GM12878 (cell line): ENCODE data around the gene ZNF420. TPM values are rescaled to one million over a fixed set of nuclear protein-coding genes. Genes with fewer than 3 reads are reported as not detected.

ENCODE experiments used
- ATAC-seq: fragments of 200-7000 bp; cut with Tn5 transposase; 3 replicates; pipeline ENCODE4 v1.9.1; 2020; ENCODE audit warnings: mild to moderate bottlenecking, moderate library complexity
- BruUV-seq: library from RNA; stranded (reverse); fragments of 400-500 nt; replicated peaks from 2 replicates; lab custom pipeline; 2021; lab: Mats Ljungman, UMichigan
- CTCF ChIA-PET: fragments of 300-600 bp; sonication (Branson Sonifier 250); formaldehyde crosslinking; extraction: SDS; loops from one replicate; lab custom pipeline; 2021; ENCODE audit warnings: inconsistent platforms; lab: Yijun Ruan, JAX
- POLR2A ChIA-PET: fragments of 350-600 bp; formaldehyde crosslinking; extraction: SDS; loops from one replicate; lab custom pipeline; 2021; ENCODE audit warnings: inconsistent platforms; lab: Charles Lee
- RAD21 ChIA-PET: fragments of 300-600 bp; sonication (Branson Sonifier 250); formaldehyde crosslinking; loops from one replicate; lab custom pipeline; 2023; ENCODE audit warnings: antibody characterized with exemption; ENCODE audit not compliant: unreplicated experiment; lab: Charles Lee
- SMC1A ChIA-PET: fragments of 300-600 bp; sonication (Branson Sonifier 250); formaldehyde crosslinking; loops from one replicate; lab custom pipeline; 2023; ENCODE audit not compliant: unreplicated experiment, uncharacterized antibody; lab: Charles Lee
- DNase-seq: peaks from one replicate; pipeline ENCODE4 v3.0.0-alpha.2; 2011; ENCODE audit warnings: low read depth, low spot score
- FAIRE-seq: peaks from 3 replicates; lab custom pipeline; 2011; peaks lifted over from hg19 to GRCh38; lab: Jason Lieb, UNC
- H2AFZ ChIP-seq: 2 replicates; pipeline ENCODE4 v1.6.0; 2011; ENCODE audit warnings: low read depth, low read length, control low read depth; ENCODE audit not compliant: control insufficient read depth
- H3K27ac ChIP-seq: 2 replicates; pipeline ENCODE4 v1.5.1; 2011; ENCODE audit warnings: control low read depth; ENCODE audit not compliant: control insufficient read depth, insufficient read depth
- H3K27me3 ChIP-seq, 2 experiments: replicated peaks in 1 of 2; 2 replicates each; pipeline versions ENCODE4 v1.6.0 to v1.6.1; 2011; ENCODE audit warnings: low read length in 1 of 2; ENCODE audit not compliant: control insufficient read depth in 2 of 2, insufficient read depth in 2 of 2
- H3K36me3 ChIP-seq, 2 experiments: 2 replicates each; pipeline ENCODE4 v1.5.1; 2011; ENCODE audit warnings: low read length in 1 of 2; ENCODE audit not compliant: control insufficient read depth in 2 of 2, insufficient read depth in 2 of 2
- H3K4me1 ChIP-seq: 2 replicates; pipeline ENCODE4 v1.6.1; 2011; ENCODE audit warnings: mild to moderate bottlenecking, low read length, moderate library complexity, mixed read lengths; ENCODE audit not compliant: control insufficient read depth, insufficient read depth
- H3K4me2 ChIP-seq: 2 replicates; pipeline ENCODE4 v1.6.0; 2011; ENCODE audit warnings: control low read depth; ENCODE audit not compliant: control insufficient read depth, insufficient read depth
- H3K4me3 ChIP-seq: fragments of 200-600 bp; sonication (generic); 2 replicates; pipeline ENCODE4 v1.5.1; 2016
- H3K79me2 ChIP-seq: 2 replicates; pipeline ENCODE4 v1.6.0; 2011; ENCODE audit warnings: low read length; ENCODE audit not compliant: control insufficient read depth, insufficient read depth
- H3K9ac ChIP-seq: 2 replicates; pipeline ENCODE4 v1.8.0; 2011; ENCODE audit warnings: low read length, control low read depth, mixed read lengths; ENCODE audit not compliant: control insufficient read depth, insufficient read depth
- H3K9me3 ChIP-seq: replicated peaks from 3 replicates; pipeline ENCODE4 v1.5.1; 2011; ENCODE audit warnings: mild to moderate bottlenecking, low read length; ENCODE audit not compliant: control insufficient read depth, insufficient read depth
- H4K20me1 ChIP-seq: 2 replicates; pipeline ENCODE4 v1.6.0; 2011; ENCODE audit not compliant: control insufficient read depth, insufficient read depth
- ATF7 ChIP-seq: fragments of 450-650 bp; IDR thresholded peaks from 2 replicates; pipeline ENCODE4 v1.6.1; 2016; ENCODE audit warnings: low read depth, mild to moderate bottlenecking
- CBX5 ChIP-seq: sonication (generic); IDR thresholded peaks from 2 replicates; pipeline ENCODE4 v1.6.1; 2016; ENCODE audit warnings: low read depth, moderate library complexity, mild to moderate bottlenecking, inconsistent platforms
- CREB1 ChIP-seq: IDR thresholded peaks from 2 replicates; pipeline ENCODE4 v1.6.1; 2012; ENCODE audit warnings: low read depth, mild to moderate bottlenecking, inconsistent platforms
- CTCF ChIP-seq, 3 experiments: IDR thresholded peaks in 2 of 3; conservative IDR thresholded peaks in 1 of 3; 2 replicates each; pipeline ENCODE4 v1.5.1; 2011; ENCODE audit warnings: low read depth in 3 of 3, low read length in 3 of 3, mild to moderate bottlenecking in 3 of 3, control low read depth in 2 of 3, moderate library complexity in 2 of 3, inconsistent platforms in 1 of 3, mixed read lengths in 1 of 3; ENCODE audit not compliant: control insufficient read depth in 2 of 3, insufficient read depth in 1 of 3; ENCODE audit errors: extremely low read depth in 1 of 3
- GABPA ChIP-seq: IDR thresholded peaks from 2 replicates; pipeline ENCODE4 v1.6.1; 2014; ENCODE audit warnings: antibody characterized with exemption, low read depth, mild to moderate bottlenecking, inconsistent platforms
- HDAC6 ChIP-seq: fragments of 200-600 bp; sonication (generic); IDR thresholded peaks from one replicate; pipeline ENCODE4 v1.8.0; 2017; ENCODE audit warnings: antibody characterized with exemption; ENCODE audit not compliant: unreplicated experiment
- NR2C2 ChIP-seq: IDR thresholded peaks from 2 replicates; pipeline ENCODE4 v1.6.1; 2011; ENCODE audit warnings: borderline replicate concordance, low read depth; ENCODE audit not compliant: control insufficient read depth, insufficient read length
- PAX5 ChIP-seq: IDR thresholded peaks from 2 replicates; pipeline ENCODE4 v1.6.1; 2011; ENCODE audit warnings: low read depth, low read length, borderline replicate concordance
- PAX8 ChIP-seq: fragments of 450-650 bp; IDR thresholded peaks from 2 replicates; pipeline ENCODE4 v1.6.1; 2017; ENCODE audit warnings: mild to moderate bottlenecking, moderate library complexity
- SIN3A ChIP-seq: IDR thresholded peaks from 2 replicates; pipeline ENCODE4 v1.6.1; 2012; ENCODE audit warnings: low read depth, low read length, improper control_type of control experiment
- SMAD1 ChIP-seq: fragments of 450-650 bp; IDR thresholded peaks from 2 replicates; pipeline ENCODE4 v1.6.1; 2018; ENCODE audit warnings: mild to moderate bottlenecking, low read depth; ENCODE audit not compliant: partially characterized antibody
- SRF ChIP-seq, 2 experiments: IDR thresholded peaks; 2 replicates each; pipeline ENCODE4 v1.6.1; 2011; ENCODE audit warnings: low read depth in 2 of 2, low read length in 2 of 2, mild to moderate bottlenecking in 1 of 2, moderate library complexity in 1 of 2
- STAT3 ChIP-seq: IDR thresholded peaks from 2 replicates; pipeline ENCODE4 v1.6.1; 2011; ENCODE audit warnings: low read depth, low read length, improper control_type of control experiment
- YY1 ChIP-seq: IDR thresholded peaks from 2 replicates; pipeline ENCODE4 v1.6.1; 2011; ENCODE audit warnings: low read depth, mild to moderate bottlenecking, low read length
- WGBS: methylation state at CpG from one replicate; pipeline ENCODE4 v1.1.6; 2016; ENCODE audit warnings: low lambda C conversion rate; ENCODE audit not compliant: insufficient replicate concordance, insufficient coverage; ENCODE audit errors: missing lambda C conversion rate; 5-methylcytosine and 5-hydroxymethylcytosine counted together
- in situ Hi-C: fragments of 300-500 bp; cut with MboI; formaldehyde crosslinking; loops from 9 replicates; pipeline ENCODE4 v1.14.3; 2018; ENCODE audit warnings: mixed read lengths
- intact Hi-C: fragments of 100-400 bp; cut with micrococcal nuclease; formaldehyde crosslinking; loops from one replicate; pipeline ENCODE4 v1.14.2; 2022; ENCODE audit not compliant: unreplicated experiment
- polyA plus RNA-seq, 11 experiments: library from polyadenylated mRNA; depleted of rRNA in 4 of 11; unstranded in 6 of 11; stranded (reverse) in 5 of 11; fragments of >200 nt; fragmentation: Nextera tagmentation in 4 of 11; fragmentation: Illumina TruSeq in 1 of 11; extraction: Ambion mirVana in 4 of 11; extraction: Trizol in 1 of 11; gene quantifications; 1 replicate in 1 of 11; 2 replicates in 10 of 11; pipeline versions ENCODE4 v1.2.1 to v1.2.3, GENCODE V29; 2011 to 2016; ENCODE audit warnings: inconsistent platforms in 2 of 11, missing spikeins in 2 of 11, low read depth in 1 of 11
- total RNA-seq, 4 experiments: library from RNA; depleted of rRNA in 3 of 4; stranded (reverse); fragments of >200 nt in 3 of 4; fragmentation: Illumina TruSeq in 1 of 4; extraction: Trizol in 1 of 4; gene quantifications; 2 replicates each; pipeline versions ENCODE4 v1.2.1 to v1.2.3, GENCODE V29; 2013 to 2021
- TF ChIP-seq, protein P1 (sequence below): fragments of 450-650 bp; IDR thresholded peaks from 2 replicates; pipeline ENCODE4 v1.6.1; 2017; ENCODE audit warnings: borderline replicate concordance
- TF ChIP-seq, protein P2 (sequence below): fragments of 450-650 bp; conservative IDR thresholded peaks from 2 replicates; pipeline ENCODE4 v1.6.1; 2017; ENCODE audit warnings: mild to moderate bottlenecking, moderate library complexity

The ZNF420 gene
- total and polyA plus RNA-seq, 10 of the 15 experiments (the other 5 are each of a cell fraction or from before 2014, with no cell fraction given) = 4.5 to 11.4 (median 7.1) TPM

GRCh38 chr19:37082307-37082706 lies 4.1 kb downstream of the ZNF420 start (continued):
- TF ChIP-seq CTCF (IDR thresholded peaks at IDR 0.05 in 2 of 3, conservative IDR thresholded peaks at IDR 0.05 in 1 of 3; ENCODE audit: control insufficient read depth in 2 of 3, extremely low read depth in 1 of 3, insufficient read depth in 1 of 3, low read depth in 3 of 3, low read length in 3 of 3) (no peak), NR2C2 (no peak)

- no TSS peak for BruUV-seq
- no peak overlapping the region for H3K4me2 ChIP-seq
- in situ Hi-C loops = no loop called here
- FAIRE-seq = no peak
- H3K4me1 ChIP-seq = no peaks in the 10 kb centered on the region
- intact Hi-C loops = no loop called here
- TF ChIP-seq SIN3A = no peak
- TF ChIP-seq ATF7 = no peak
- TF ChIP-seq PAX5 = no peak
- no peak for TF ChIP-seq SMAD1
- TF ChIP-seq SRF (IDR thresholded peaks at IDR 0.05; ENCODE audit: low read depth in 2 of 2, low read length in 2 of 2) = no peak
- no peak for TF ChIP-seq GABPA
- TF ChIP-seq, protein P1, sequence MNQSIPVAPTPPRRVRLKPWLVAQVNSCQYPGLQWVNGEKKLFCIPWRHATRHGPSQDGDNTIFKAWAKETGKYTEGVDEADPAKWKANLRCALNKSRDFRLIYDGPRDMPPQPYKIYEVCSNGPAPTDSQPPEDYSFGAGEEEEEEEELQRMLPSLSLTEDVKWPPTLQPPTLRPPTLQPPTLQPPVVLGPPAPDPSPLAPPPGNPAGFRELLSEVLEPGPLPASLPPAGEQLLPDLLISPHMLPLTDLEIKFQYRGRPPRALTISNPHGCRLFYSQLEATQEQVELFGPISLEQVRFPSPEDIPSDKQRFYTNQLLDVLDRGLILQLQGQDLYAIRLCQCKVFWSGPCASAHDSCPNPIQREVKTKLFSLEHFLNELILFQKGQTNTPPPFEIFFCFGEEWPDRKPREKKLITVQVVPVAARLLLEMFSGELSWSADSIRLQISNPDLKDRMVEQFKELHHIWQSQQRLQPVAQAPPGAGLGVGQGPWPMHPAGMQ = no peak
- no peak for TF ChIP-seq CBX5
- no peak for TF ChIP-seq CREB1
- TF ChIP-seq PAX8 = no peak
- no peak for TF ChIP-seq STAT3
- TF ChIP-seq HDAC6 = no peak
- TF ChIP-seq, protein P2, sequence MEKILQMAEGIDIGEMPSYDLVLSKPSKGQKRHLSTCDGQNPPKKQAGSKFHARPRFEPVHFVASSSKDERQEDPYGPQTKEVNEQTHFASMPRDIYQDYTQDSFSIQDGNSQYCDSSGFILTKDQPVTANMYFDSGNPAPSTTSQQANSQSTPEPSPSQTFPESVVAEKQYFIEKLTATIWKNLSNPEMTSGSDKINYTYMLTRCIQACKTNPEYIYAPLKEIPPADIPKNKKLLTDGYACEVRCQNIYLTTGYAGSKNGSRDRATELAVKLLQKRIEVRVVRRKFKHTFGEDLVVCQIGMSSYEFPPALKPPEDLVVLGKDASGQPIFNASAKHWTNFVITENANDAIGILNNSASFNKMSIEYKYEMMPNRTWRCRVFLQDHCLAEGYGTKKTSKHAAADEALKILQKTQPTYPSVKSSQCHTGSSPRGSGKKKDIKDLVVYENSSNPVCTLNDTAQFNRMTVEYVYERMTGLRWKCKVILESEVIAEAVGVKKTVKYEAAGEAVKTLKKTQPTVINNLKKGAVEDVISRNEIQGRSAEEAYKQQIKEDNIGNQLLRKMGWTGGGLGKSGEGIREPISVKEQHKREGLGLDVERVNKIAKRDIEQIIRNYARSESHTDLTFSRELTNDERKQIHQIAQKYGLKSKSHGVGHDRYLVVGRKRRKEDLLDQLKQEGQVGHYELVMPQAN = no peak
- TF ChIP-seq YY1 = no peak
- TF ChIP-seq, all 136 proteins: peak for 0
- Histone ChIP-seq H3K9me3 (peaks cover 13% of the 10 kb centered on the region; the same call in 2 of the 3 replicates), H3K36me3 (peaks cover 0 to 15% of the 10 kb centered on the region in 2 experiments; a peak in 3 of 4 replicates), H3K79me2 (no peaks in the 10 kb centered on the region), H4K20me1 (no peaks in the 10 kb centered on the region), H3K27ac (no peak overlapping the region), H3K4me3 (no peak overlapping the region), H3K9ac (no peak overlapping the region), H2AFZ (no peak overlapping the region), H3K27me3 (no peaks in the 10 kb centered on the region)
- ATAC-seq (no peak), DNase-seq (no peak)
- ChIA-PET CTCF (no interaction called here), SMC1A (no interaction called here), POLR2A (no interaction called here), RAD21 (no interaction called here)
- 100% methylated on average over 1 of the region's 1 CpG for WGBS
Observed at GRCh38 chr19:37087110-37087509, 8.9 kb downstream of the ZNF420 start.
